Measurements from ENCODE around the gene VEGFB. TPM values are rescaled to one million over a fixed set of nuclear protein-coding genes. Genes with fewer than 3 reads are reported as not detected.

VEGFB gene
- total RNA-seq, 4 donors from 2014 or later, result 21.7 to 66.8 (median 42.5) TPM

DNA sequence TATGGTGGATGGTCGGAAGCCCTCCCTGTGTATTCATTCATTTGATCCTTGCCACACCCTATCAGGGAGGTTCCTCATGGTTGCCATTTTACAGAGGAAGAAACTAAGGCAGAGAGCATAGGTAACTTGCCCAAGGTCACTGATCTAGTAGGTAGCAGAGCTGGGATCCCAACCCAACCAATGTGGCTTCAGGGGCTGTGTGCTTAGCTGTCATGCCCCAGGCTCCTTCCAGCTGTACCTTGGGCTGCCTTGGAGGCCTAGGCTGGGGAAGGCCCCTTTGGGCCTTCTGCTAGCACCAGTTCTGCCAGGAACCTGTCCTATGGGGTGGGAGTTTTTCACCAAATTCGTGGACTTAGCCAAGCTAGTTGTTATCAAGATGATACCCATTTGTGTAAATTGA, 41.5 kb downstream of the VEGFB start:
- TF ChIP-seq, protein P1, sequence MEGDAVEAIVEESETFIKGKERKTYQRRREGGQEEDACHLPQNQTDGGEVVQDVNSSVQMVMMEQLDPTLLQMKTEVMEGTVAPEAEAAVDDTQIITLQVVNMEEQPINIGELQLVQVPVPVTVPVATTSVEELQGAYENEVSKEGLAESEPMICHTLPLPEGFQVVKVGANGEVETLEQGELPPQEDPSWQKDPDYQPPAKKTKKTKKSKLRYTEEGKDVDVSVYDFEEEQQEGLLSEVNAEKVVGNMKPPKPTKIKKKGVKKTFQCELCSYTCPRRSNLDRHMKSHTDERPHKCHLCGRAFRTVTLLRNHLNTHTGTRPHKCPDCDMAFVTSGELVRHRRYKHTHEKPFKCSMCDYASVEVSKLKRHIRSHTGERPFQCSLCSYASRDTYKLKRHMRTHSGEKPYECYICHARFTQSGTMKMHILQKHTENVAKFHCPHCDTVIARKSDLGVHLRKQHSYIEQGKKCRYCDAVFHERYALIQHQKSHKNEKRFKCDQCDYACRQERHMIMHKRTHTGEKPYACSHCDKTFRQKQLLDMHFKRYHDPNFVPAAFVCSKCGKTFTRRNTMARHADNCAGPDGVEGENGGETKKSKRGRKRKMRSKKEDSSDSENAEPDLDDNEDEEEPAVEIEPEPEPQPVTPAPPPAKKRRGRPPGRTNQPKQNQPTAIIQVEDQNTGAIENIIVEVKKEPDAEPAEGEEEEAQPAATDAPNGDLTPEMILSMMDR (IDR thresholded peaks at IDR 0.05), result no peak
- TF ChIP-seq POLR2A (IDR thresholded peaks at IDR 0.05), result no peak
- no peak overlapping the region for H3K27ac ChIP-seq
- peaks cover 0 to 15% (median 0%) of the 10 kb centered on the region in 4 donors for H3K4me1 ChIP-seq
- no peak overlapping the region for H3K4me3 ChIP-seq
- no peaks in the 10 kb centered on the region for H3K27me3 ChIP-seq
- H3K36me3 ChIP-seq, result peaks cover 0 to 5% (median 0%) of the 10 kb centered on the region in 3 donors
- DNase-seq, result no peak
- H3K9me3 ChIP-seq, result no peaks in the 10 kb centered on the region

DNA sequence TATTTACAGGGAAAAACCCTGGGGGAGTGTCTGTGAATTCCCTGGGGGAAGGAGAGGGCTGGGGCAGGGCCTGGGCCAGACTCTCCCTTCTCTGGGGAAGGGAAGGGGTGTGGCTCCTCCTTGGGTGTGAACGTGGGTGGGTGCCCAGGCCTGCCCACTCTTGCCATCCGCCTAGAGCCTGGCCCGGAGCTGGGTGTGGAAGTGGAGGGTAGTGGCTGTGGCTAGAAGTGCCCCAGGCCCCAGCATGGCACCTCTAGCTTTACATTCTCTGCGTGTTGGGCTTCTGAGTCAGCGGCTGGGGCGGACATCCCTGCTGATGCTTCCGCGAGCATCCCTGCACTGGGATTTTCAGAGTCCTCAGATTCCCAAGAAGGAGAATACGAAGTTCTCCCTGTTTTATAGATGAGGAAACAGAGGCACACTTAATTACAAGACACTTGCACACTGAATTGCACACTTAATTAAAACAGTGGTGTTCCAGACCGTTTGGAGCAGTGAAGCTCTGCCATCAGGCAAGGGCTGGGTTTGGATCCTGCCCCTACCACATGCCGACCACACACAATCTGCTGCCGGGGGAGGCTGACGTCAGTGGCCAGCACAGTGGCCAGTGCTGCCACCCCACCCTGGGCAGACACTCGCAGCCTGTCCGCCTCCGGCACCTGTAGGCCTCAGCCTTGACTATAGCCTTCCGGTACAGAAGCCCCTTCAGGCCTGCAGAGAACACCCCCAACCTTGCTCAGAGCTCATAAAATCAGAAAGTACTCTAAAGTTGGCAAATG, 42.5 kb downstream of the VEGFB start:
- no peak overlapping the region for H3K4me3 ChIP-seq
- H3K4me1 ChIP-seq, result peaks cover 0 to 12% (median 0%) of the 10 kb centered on the region in 4 donors
- no peaks in the 10 kb centered on the region for H3K27me3 ChIP-seq
- no peaks in the 10 kb centered on the region for H3K9me3 ChIP-seq
- TF ChIP-seq, protein P1 (IDR thresholded peaks at IDR 0.05), result no peak
- TF ChIP-seq POLR2A (IDR thresholded peaks at IDR 0.05), result no peak
- DNase-seq, result no peak
- peaks cover 0 to 10% (median 0%) of the 10 kb centered on the region in 3 donors for H3K36me3 ChIP-seq
- no peak overlapping the region for H3K27ac ChIP-seq

DNA sequence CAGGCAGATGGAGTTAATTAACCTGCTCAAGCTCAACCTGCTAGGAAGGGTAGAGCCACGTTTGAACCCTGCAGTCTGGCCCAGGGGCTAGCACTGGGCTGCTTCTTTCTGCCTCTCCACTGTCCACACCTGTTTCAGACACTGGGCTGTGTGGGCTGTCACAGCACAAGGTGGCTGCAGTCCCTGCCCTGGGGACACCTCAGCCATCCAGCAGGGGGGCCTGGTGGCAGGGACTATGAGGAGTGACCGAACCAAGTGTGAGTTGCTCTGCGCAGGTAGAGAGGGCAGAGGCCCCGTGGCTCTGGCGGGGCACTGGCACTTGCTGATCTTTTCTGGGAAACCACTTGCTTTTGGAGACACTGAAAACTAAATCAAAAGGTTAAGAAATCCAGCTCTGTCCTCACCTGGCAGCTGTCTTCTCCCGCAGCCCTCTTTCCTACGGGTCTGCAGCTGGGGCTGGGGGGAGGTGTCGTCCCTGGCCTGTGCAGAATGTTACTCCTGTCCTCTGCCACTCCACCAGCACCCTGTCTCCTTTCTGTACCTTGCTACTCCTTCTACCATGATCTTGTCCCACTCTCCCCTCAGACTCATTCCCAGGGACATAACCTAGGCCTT, 44.3 kb downstream of the VEGFB start:
- Histone ChIP-seq H3K27ac (no peak overlapping the region), H3K4me3 (no peak overlapping the region), H3K27me3 (no peaks in the 10 kb centered on the region), H3K36me3 (peaks cover 0 to 13% (median 0%) of the 10 kb centered on the region in 3 donors), H3K9me3 (no peaks in the 10 kb centered on the region), H3K4me1 (peaks cover 0 to 9% (median 3%) of the 10 kb centered on the region in 4 donors)
- no peak for DNase-seq
- no peak for TF ChIP-seq POLR2A (IDR thresholded peaks at IDR 0.05)
- TF ChIP-seq, protein P1 (IDR thresholded peaks at IDR 0.05), result no peak

DNA sequence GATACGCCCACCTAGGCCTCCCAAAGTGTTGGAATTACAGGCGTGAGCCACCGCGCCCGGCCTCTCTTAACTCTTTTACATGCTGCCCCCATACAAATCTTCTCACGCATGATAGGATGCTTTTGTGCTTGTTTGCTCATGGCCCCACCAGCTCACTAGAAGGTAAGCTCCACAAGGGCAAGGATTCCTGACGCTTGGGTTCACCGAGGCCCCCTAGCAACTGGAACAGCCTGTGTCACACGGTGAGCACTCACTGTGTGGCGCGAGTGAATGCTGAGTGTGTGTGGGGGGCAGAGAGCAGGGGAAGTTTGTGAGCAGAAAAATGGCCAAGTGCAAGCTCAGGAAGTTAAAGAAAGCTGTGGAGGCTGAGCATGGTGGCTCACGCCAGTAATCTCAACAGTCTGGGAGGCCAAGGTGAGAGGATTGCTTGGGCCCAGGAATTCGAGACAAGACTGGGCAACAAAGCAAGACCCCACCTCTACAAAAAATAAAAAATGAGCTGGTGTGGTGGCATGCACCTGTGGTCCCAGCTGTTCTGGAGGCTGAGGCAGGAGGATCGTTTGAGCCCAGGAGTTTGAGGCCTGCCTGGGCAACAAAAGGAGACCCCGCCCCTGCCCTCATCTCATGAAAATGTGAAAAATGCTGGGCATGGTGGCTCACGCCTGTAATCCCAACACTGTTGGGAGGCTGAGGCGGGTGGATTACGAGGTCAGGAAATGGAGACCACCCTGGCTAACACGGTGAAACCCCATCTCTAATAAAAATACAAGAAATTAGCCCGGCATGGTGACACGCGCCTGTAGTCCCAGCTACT, 47.8 kb downstream of the VEGFB start:
- H3K36me3 ChIP-seq, result peaks cover 0 to 13% (median 0%) of the 10 kb centered on the region in 3 donors
- no peaks in the 10 kb centered on the region for H3K27me3 ChIP-seq
- DNase-seq, result no peak
- H3K9me3 ChIP-seq, result no peaks in the 10 kb centered on the region
- TF ChIP-seq POLR2A (IDR thresholded peaks at IDR 0.05), result no peak
- TF ChIP-seq, protein P1 (IDR thresholded peaks at IDR 0.05), result no peak
- H3K27ac ChIP-seq, result no peak overlapping the region
- H3K4me3 ChIP-seq, result no peak overlapping the region
- H3K4me1 ChIP-seq, result peaks cover 3 to 25% (median 12%) of the 10 kb centered on the region in 4 donors

DNA sequence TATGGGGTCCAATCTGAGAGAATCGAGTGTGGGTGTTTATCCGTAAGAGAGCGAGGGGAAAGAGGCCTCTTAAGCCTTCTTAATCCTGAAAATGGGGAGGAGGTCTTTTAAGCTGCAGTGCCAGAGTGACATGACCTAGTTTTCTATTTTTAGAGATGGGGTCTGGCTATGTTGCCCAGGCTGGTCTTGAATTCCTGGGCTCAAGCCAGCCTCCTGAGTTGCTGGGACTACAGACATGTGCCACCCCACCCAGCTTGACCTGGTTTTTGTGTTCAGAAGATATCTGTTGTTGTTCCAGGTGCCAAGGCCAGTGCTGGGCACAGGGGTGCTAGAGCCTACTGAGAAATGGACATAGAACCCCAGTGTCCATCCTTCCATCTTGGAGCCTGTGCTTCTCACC, 48.7 kb downstream of the VEGFB start:
- no peak for DNase-seq
- H3K4me1 ChIP-seq, result peaks cover 3 to 25% (median 12%) of the 10 kb centered on the region in 4 donors
- H3K36me3 ChIP-seq, result peaks cover 0 to 13% (median 0%) of the 10 kb centered on the region in 3 donors
- H3K9me3 ChIP-seq, result no peaks in the 10 kb centered on the region
- H3K27ac ChIP-seq, result no peak overlapping the region
- TF ChIP-seq POLR2A (IDR thresholded peaks at IDR 0.05), result no peak
- TF ChIP-seq, protein P1 (IDR thresholded peaks at IDR 0.05), result no peak
- H3K27me3 ChIP-seq, result no peaks in the 10 kb centered on the region
- H3K4me3 ChIP-seq, result peak overlapping the region in 1 of 4 donors; percentile 71

All from Peyer's patch (tissue), 4 donors.